Endothelial cell of umbilical vein (primary cell): ENCODE results near the gene FOXL1. TPM values are rescaled to one million over a fixed set of nuclear protein-coding genes. Genes with fewer than 3 reads are reported as not detected.

Source experiments
- BruUV-seq: library from RNA; stranded (reverse); fragments of 400-500 nt; replicated peaks from 2 replicates; lab custom pipeline; 2021; lab: Mats Ljungman, UMichigan
- CTCF ChIA-PET: fragments of 300-600, 350-600 bp; sonication (Branson Sonifier 250); formaldehyde crosslinking; loops from one replicate; lab custom pipeline; 2021; ENCODE audit warnings: antibody characterized with exemption, inconsistent platforms; lab: Charles Lee
- POLR2A ChIA-PET: fragments of 300-600, 350-600 bp; sonication (Branson Sonifier 250); formaldehyde crosslinking; loops from one replicate; lab custom pipeline; 2021; ENCODE audit warnings: antibody characterized with exemption, inconsistent platforms; lab: Charles Lee
- DNase-seq: peaks from one replicate; pipeline ENCODE4 v3.0.0-alpha.2; 2011; ENCODE audit warnings: low read depth, low spot score
- FAIRE-seq: peaks from 2 replicates; lab custom pipeline; 2011; peaks lifted over from hg19 to GRCh38; lab: Jason Lieb, UNC
- H2AFZ ChIP-seq: 2 replicates; pipeline ENCODE4 v1.6.0; 2012; ENCODE audit warnings: low read depth, low read length, control low read depth, inconsistent platforms
- H3K27ac ChIP-seq: 2 replicates; pipeline ENCODE4 v1.5.1; 2011; ENCODE audit warnings: low read depth, mild to moderate bottlenecking, control low read depth, low read length, moderate library complexity; ENCODE audit not compliant: insufficient read depth
- H3K27me3 ChIP-seq, 2 experiments: 2 replicates each; pipeline versions ENCODE4 v1.6.0 to v1.6.1; 2011; ENCODE audit warnings: low read length in 2 of 2, mixed read lengths in 1 of 2; ENCODE audit not compliant: control insufficient read depth in 2 of 2, insufficient read depth in 2 of 2
- H3K36me3 ChIP-seq, 2 experiments: 2 replicates in 1 of 2; 3 replicates in 1 of 2; pipeline ENCODE4 v1.5.1; 2011; ENCODE audit warnings: low read length in 2 of 2, mild to moderate bottlenecking in 1 of 2, moderate library complexity in 1 of 2; ENCODE audit not compliant: control insufficient read depth in 2 of 2, insufficient read depth in 2 of 2; ENCODE audit errors: extremely low read depth in 1 of 2
- H3K4me1 ChIP-seq: 3 replicates; pipeline ENCODE4 v1.5.1; 2011; ENCODE audit warnings: mild to moderate bottlenecking, low read length; ENCODE audit not compliant: control insufficient read depth, insufficient read depth; ENCODE audit errors: extremely low read depth
- H3K4me2 ChIP-seq: 2 replicates; pipeline ENCODE4 v1.6.1; 2011; ENCODE audit warnings: low read length, control low read depth, mixed read lengths; ENCODE audit not compliant: insufficient read depth
- H3K4me3 ChIP-seq, 3 experiments: fragments of 200-600 bp in 1 of 3; sonication (generic), shearing (Covaris generic) in 1 of 3; replicated peaks in 1 of 3; 2 replicates each; pipeline ENCODE4 v1.5.1; 2011 to 2016; ENCODE audit warnings: control low read depth in 3 of 3, low read length in 3 of 3, mild to moderate bottlenecking in 2 of 3, inconsistent platforms in 1 of 3, low read depth in 1 of 3, moderate library complexity in 1 of 3; ENCODE audit not compliant: insufficient read depth in 1 of 3
- H3K79me2 ChIP-seq: 2 replicates; pipeline ENCODE4 v1.6.0; 2012; ENCODE audit warnings: low read length, inconsistent platforms; ENCODE audit not compliant: control insufficient read depth, insufficient read depth
- H3K9ac ChIP-seq: replicated peaks from 2 replicates; pipeline ENCODE3; 2011; ENCODE audit warnings: low read length, control low read depth; ENCODE audit not compliant: insufficient read depth; ENCODE audit errors: extremely low read depth
- H3K9me1 ChIP-seq: replicated peaks from 3 replicates; pipeline ENCODE4 v1.6.0; 2011; ENCODE audit warnings: mild to moderate bottlenecking, low read length; ENCODE audit not compliant: control insufficient read depth, insufficient read depth; ENCODE audit errors: extremely low read depth
- H3K9me3 ChIP-seq: replicated peaks from 2 replicates; pipeline ENCODE4 v1.5.1; 2012; ENCODE audit warnings: low read length, inconsistent platforms; ENCODE audit not compliant: control insufficient read depth, insufficient read depth
- H4K20me1 ChIP-seq: replicated peaks from 2 replicates; pipeline ENCODE3; 2011; ENCODE audit warnings: mild to moderate bottlenecking, low read length; ENCODE audit not compliant: control insufficient read depth, insufficient read depth; ENCODE audit errors: extremely low read depth
- CTCF ChIP-seq, 2 donors: IDR thresholded peaks; 1 replicate in 1 of 2; 2 replicates in 1 of 2; pipeline ENCODE4 v1.5.1; 2011; ENCODE audit warnings: low read length in 2 of 2, mild to moderate bottlenecking in 2 of 2, moderate library complexity in 2 of 2, control low read depth in 1 of 2, inconsistent platforms in 1 of 2, low read depth in 1 of 2; ENCODE audit not compliant: insufficient read depth in 1 of 2; ENCODE audit errors: extremely low read depth in 1 of 2
- EZH2 ChIP-seq: IDR thresholded peaks from 2 replicates; pipeline ENCODE4 v1.6.1; 2012; ENCODE audit warnings: borderline replicate concordance, low read depth, mild to moderate bottlenecking, moderate library complexity, low read length, inconsistent platforms; ENCODE audit not compliant: severe bottlenecking
- FOS ChIP-seq: IDR thresholded peaks from 2 replicates; pipeline ENCODE4 v1.6.1; 2011; ENCODE audit warnings: mild to moderate bottlenecking, low read length, moderate library complexity, borderline replicate concordance; ENCODE audit not compliant: insufficient read depth
- GATA2 ChIP-seq: IDR thresholded peaks from 2 replicates; pipeline ENCODE4 v1.7.0; 2011; ENCODE audit warnings: low read depth, mild to moderate bottlenecking, moderate library complexity, mixed read lengths, low read length; ENCODE audit not compliant: insufficient read length, insufficient read depth
- JUN ChIP-seq: IDR thresholded peaks from 2 replicates; pipeline ENCODE4 v1.6.1; 2011; ENCODE audit warnings: borderline replicate concordance, low read depth; ENCODE audit not compliant: insufficient read length, insufficient read depth
- MAX ChIP-seq: IDR thresholded peaks from 2 replicates; pipeline ENCODE4 v1.6.1; 2011; ENCODE audit not compliant: insufficient read depth, insufficient read length
- MYC ChIP-seq: IDR thresholded peaks from one replicate; pipeline ENCODE4 v1.6.1; 2011; ENCODE audit warnings: mild to moderate bottlenecking, low read depth, low read length
- POLR2A ChIP-seq: IDR thresholded peaks from 2 replicates; pipeline ENCODE4 v1.6.1; 2012; ENCODE audit warnings: low read depth, mild to moderate bottlenecking, control low read depth, low read length
- POLR2AphosphoS5 ChIP-seq: IDR thresholded peaks from 2 replicates; pipeline ENCODE4 v1.6.1; 2012; ENCODE audit warnings: low read depth, mild to moderate bottlenecking, control low read depth, low read length, moderate library complexity; ENCODE audit not compliant: insufficient read depth
- dilution Hi-C: fragments of 300-500 bp; cut with MboI; formaldehyde crosslinking; loops from one replicate; pipeline ENCODE4 v1.15.0; 2019; ENCODE audit warnings: low sequenced_read_pairs; ENCODE audit not compliant: extremely low pct_ligation_motif_present
- intact Hi-C: fragments of 100-400 bp; cut with micrococcal nuclease; formaldehyde crosslinking; loops from one replicate; pipeline ENCODE4 v1.10.0; 2022
- polyA plus RNA-seq, 4 experiments: library from polyadenylated mRNA; depleted of rRNA in 3 of 4; stranded (reverse) in 3 of 4; unstranded in 1 of 4; fragments of >200 nt; gene quantifications; 2 replicates each; pipeline versions ENCODE4 v1.2.1 to v1.2.3, GENCODE V29; 2011 to 2012; ENCODE audit warnings: missing spikeins in 1 of 4
- total RNA-seq: library from RNA; stranded (reverse); gene quantifications from 2 replicates; pipeline ENCODE4 v1.2.3, GENCODE V29; 2021

The FOXL1 gene
- total and polyA plus RNA-seq, 2 donors (not counting 3 experiments of a cell fraction or from before 2014, with no cell fraction given) = 2.8 to 3.8 TPM

- intact Hi-C loops = no loop called here
- Histone ChIP-seq H3K4me1 (peaks cover 9% of the 10 kb centered on the region), H4K20me1 (no peaks in the 10 kb centered on the region), H3K9me1 (no peaks in the 10 kb centered on the region), H3K9ac (no peak overlapping the region), H3K79me2 (no peaks in the 10 kb centered on the region), H2AFZ (no peak overlapping the region), H3K27ac (no peak overlapping the region), H3K4me3 (no peak overlapping the region), H3K9me3 (no peaks in the 10 kb centered on the region), H3K4me2 (peak overlapping the region; percentile 13), H3K27me3 (no peaks in the 10 kb centered on the region), H3K36me3 (no peaks in the 10 kb centered on the region)
- ChIA-PET CTCF (interaction anchor here (0.8 to 1.3 kb wide), 3 partner anchors 64 to 617 kb away, joined by 3 to 6 read pairs (median 3); no protein-coding TSS in a partner anchor), POLR2A (interaction anchor here (0.9 kb wide), 1 partner anchor 24 kb away, joined by 3 read pairs; no protein-coding TSS in a partner anchor)
- TF ChIP-seq MYC (no peak), JUN (no peak), EZH2 (no peak), MAX (no peak), POLR2A (no peak), FOS (no peak)
- dilution Hi-C loops = no loop called here
- DNase-seq (peak; percentile 69), FAIRE-seq (peak; percentile 67)
- no TSS peak for BruUV-seq
Measured at GRCh38 chr16:86616906-86617305, 38.6 kb downstream of the FOXL1 start.

DNA sequence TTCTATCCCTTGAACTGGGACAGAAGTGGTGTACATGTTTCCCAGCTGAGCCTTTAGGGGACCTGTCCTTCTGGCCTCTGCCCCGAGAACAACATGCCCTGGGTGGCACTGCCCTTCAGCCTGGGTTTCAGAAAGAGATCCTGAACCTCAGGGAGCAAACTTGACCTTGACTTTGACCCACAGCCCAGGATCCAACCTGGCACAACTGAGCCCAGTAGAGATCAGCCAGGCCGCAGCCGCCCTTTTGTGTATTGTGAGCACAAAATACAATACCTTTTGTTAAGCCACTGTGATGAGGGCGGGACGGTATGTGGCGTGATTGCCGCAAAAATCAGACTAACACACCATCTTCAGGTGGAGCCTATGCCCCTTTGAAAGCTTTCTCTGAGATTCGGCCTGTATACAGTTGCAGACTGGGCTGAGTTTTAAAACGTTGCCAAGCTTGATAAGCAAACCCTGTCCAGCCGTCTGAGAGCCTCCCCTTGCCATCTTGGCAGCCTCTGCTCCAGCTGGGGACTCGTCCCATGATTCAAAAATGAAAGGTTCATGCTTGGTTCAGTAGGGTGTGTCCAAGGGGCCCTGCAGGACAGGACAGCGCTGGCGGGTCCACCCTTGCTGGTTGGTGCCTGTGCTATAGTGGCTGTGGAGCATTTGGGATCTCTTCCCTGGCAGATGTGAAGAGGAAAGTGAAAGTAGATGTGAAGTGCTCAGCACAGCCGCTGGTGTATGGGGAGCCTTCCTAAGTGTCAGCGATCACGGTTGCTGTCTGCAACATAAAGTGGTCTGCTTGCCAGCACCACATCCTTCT lies 40.3 kb downstream of the FOXL1 start:
- CTCF ChIA-PET = interaction anchor here (0.9 kb wide), 1 partner anchor 444 kb away, joined by 3 read pairs; no protein-coding TSS in a partner anchor
- no TSS peak for BruUV-seq
- H2AFZ ChIP-seq = peak overlapping the region; percentile 83
- no peaks in the 10 kb centered on the region for H3K27me3 ChIP-seq
- H3K79me2 ChIP-seq = no peaks in the 10 kb centered on the region
- H3K27ac ChIP-seq = no peak overlapping the region
- POLR2A ChIA-PET = no interaction called here
- no peaks in the 10 kb centered on the region for H3K36me3 ChIP-seq
- no peaks in the 10 kb centered on the region for H3K9me3 ChIP-seq
- H3K9me1 ChIP-seq = no peaks in the 10 kb centered on the region
- dilution Hi-C loops = no loop called here
- no peak overlapping the region for H3K4me2 ChIP-seq
- DNase-seq (peak; percentile 30), FAIRE-seq (no peak)
- no peak overlapping the region for H3K9ac ChIP-seq
- no peak for TF ChIP-seq MAX
- TF ChIP-seq POLR2A = no peak
- no peak for TF ChIP-seq GATA2
- no peak for TF ChIP-seq CTCF (IDR thresholded peaks at IDR 0.05; ENCODE audit: extremely low read depth in 1 of 2, insufficient read depth in 1 of 2, low read depth in 1 of 2, low read length in 2 of 2)
- TF ChIP-seq MYC = no peak
- no peak for TF ChIP-seq JUN
- no peak for TF ChIP-seq EZH2
- no peak for TF ChIP-seq FOS
- no peak for TF ChIP-seq POLR2AphosphoS5
- H4K20me1 ChIP-seq = no peaks in the 10 kb centered on the region
- H3K4me1 ChIP-seq = peaks cover 9% of the 10 kb centered on the region
- intact Hi-C loops = no loop called here
- peak overlapping the region in 1 of 3 experiments; percentile 7 for H3K4me3 ChIP-seq
